ENCODE data around the gene HAND1. TPM values are rescaled to one million over a fixed set of nuclear protein-coding genes. Genes with fewer than 3 reads are reported as not detected.

HAND1 gene
- total and polyA plus RNA-seq, 4 donors = not detected

GRCh38 chr5:154470947-154471870, 6.8 kb downstream of the HAND1 start:
- Histone ChIP-seq H3K9me3 (ENCODE audit: control insufficient read depth, low read length) (no peaks in the 10 kb centered on the region), H3K36me3 (ENCODE audit: control insufficient read depth in 1 of 2, insufficient read depth in 2 of 2, low read length in 1 of 2) (no peaks in the 10 kb centered on the region), H3K27ac (ENCODE audit: low read depth in 1 of 2, low read length in 2 of 2) (no peak overlapping the region), H3K4me3 (ENCODE audit: low read length in 2 of 2) (no peak overlapping the region), H3K27me3 (ENCODE audit: control insufficient read depth in 1 of 2, insufficient read depth in 2 of 2, low read length in 1 of 2) (no peaks in the 10 kb centered on the region), H3K4me1 (ENCODE audit: control insufficient read depth in 1 of 2, insufficient read depth in 2 of 2, low read length in 2 of 2) (no peaks in the 10 kb centered on the region)
- DNase-seq (no peak), ATAC-seq (ENCODE audit: low FRiP score) (no peak)
- WGBS, 2 donors = 31 to 40% methylated on average over 11 of the region's 11 CpGs
- intact Hi-C loops (cut with DNase I) = no loop called here

GRCh38 chr5:154470137-154470536, 7.9 kb downstream of the HAND1 start:
- no peak for DNase-seq
- 60 to 67% methylated on average over 2 of the region's 2 CpGs for WGBS, 2 donors
- H3K9me3 ChIP-seq (ENCODE audit: control insufficient read depth, low read length) = no peaks in the 10 kb centered on the region
- ATAC-seq (ENCODE audit: low FRiP score) = no peak
- no peak overlapping the region for H3K27ac ChIP-seq (ENCODE audit: low read depth in 1 of 2, low read length in 2 of 2)
- H3K4me1 ChIP-seq (ENCODE audit: control insufficient read depth in 1 of 2, insufficient read depth in 2 of 2, low read length in 2 of 2) = no peaks in the 10 kb centered on the region
- no peaks in the 10 kb centered on the region for H3K36me3 ChIP-seq (ENCODE audit: control insufficient read depth in 1 of 2, insufficient read depth in 2 of 2, low read length in 1 of 2)
- H3K27me3 ChIP-seq (ENCODE audit: control insufficient read depth in 1 of 2, insufficient read depth in 2 of 2, low read length in 1 of 2) = no peaks in the 10 kb centered on the region
- no peak overlapping the region for H3K4me3 ChIP-seq (ENCODE audit: low read length in 2 of 2)
- intact Hi-C loops (cut with DNase I) = no loop called here

GRCh38 chr5:154467655-154468354, 10.2 kb downstream of the HAND1 start:
- Histone ChIP-seq H3K4me3 (ENCODE audit: low read length in 2 of 2) (no peak overlapping the region), H3K9me3 (ENCODE audit: control insufficient read depth, low read length) (no peaks in the 10 kb centered on the region), H3K27ac (ENCODE audit: low read depth in 1 of 2, low read length in 2 of 2) (no peak overlapping the region), H3K4me1 (ENCODE audit: control insufficient read depth in 1 of 2, insufficient read depth in 2 of 2, low read length in 2 of 2) (no peaks in the 10 kb centered on the region), H3K36me3 (ENCODE audit: control insufficient read depth in 1 of 2, insufficient read depth in 2 of 2, low read length in 1 of 2) (no peaks in the 10 kb centered on the region), H3K27me3 (ENCODE audit: control insufficient read depth in 1 of 2, insufficient read depth in 2 of 2, low read length in 1 of 2) (no peaks in the 10 kb centered on the region)
- WGBS, 2 donors = 43 to 48% methylated on average over 18 of the region's 18 CpGs
- intact Hi-C loops (cut with DNase I) = loop anchor here (1.0 to 5.0 kb wide), 2 partner anchors 142 to 144 kb away; no protein-coding TSS in a partner anchor
- DNase-seq (peak; percentile 81 to 94), ATAC-seq (ENCODE audit: low FRiP score) (peak; percentile 88)

GRCh38 chr5:154466671-154467070, 11.4 kb downstream of the HAND1 start:
- H3K36me3 ChIP-seq (ENCODE audit: control insufficient read depth in 1 of 2, insufficient read depth in 2 of 2, low read length in 1 of 2) = no peaks in the 10 kb centered on the region
- no peaks in the 10 kb centered on the region for H3K27me3 ChIP-seq (ENCODE audit: control insufficient read depth in 1 of 2, insufficient read depth in 2 of 2, low read length in 1 of 2)
- H3K4me1 ChIP-seq (ENCODE audit: control insufficient read depth in 1 of 2, insufficient read depth in 2 of 2, low read length in 2 of 2) = no peaks in the 10 kb centered on the region
- no peak overlapping the region for H3K4me3 ChIP-seq (ENCODE audit: low read length in 2 of 2)
- no peak overlapping the region for H3K27ac ChIP-seq (ENCODE audit: low read depth in 1 of 2, low read length in 2 of 2)
- intact Hi-C loops (cut with DNase I) = loop anchor here (1.0 to 5.0 kb wide), 2 partner anchors 144 to 146 kb away; no protein-coding TSS in a partner anchor
- no peak for DNase-seq
- 77 to 88% methylated on average over 5 of the region's 5 CpGs for WGBS, 2 donors
- no peaks in the 10 kb centered on the region for H3K9me3 ChIP-seq (ENCODE audit: control insufficient read depth, low read length)
- ATAC-seq (ENCODE audit: low FRiP score) = no peak

- Histone ChIP-seq H3K9me3 (ENCODE audit: control insufficient read depth, low read length) (no peaks in the 10 kb centered on the region), H3K36me3 (ENCODE audit: control insufficient read depth in 1 of 2, insufficient read depth in 2 of 2, low read length in 1 of 2) (no peaks in the 10 kb centered on the region), H3K4me3 (ENCODE audit: low read length in 2 of 2) (no peak overlapping the region), H3K27ac (ENCODE audit: low read depth in 1 of 2, low read length in 2 of 2) (no peak overlapping the region), H3K4me1 (ENCODE audit: control insufficient read depth in 1 of 2, insufficient read depth in 2 of 2, low read length in 2 of 2) (no peaks in the 10 kb centered on the region), H3K27me3 (ENCODE audit: control insufficient read depth in 1 of 2, insufficient read depth in 2 of 2, low read length in 1 of 2) (no peaks in the 10 kb centered on the region)
- intact Hi-C loops (cut with DNase I) = loop anchor here in 1 of 2 donors (5.0 kb wide), 1 partner anchor 146 kb away; no protein-coding TSS in a partner anchor
- no peak for ATAC-seq (ENCODE audit: low FRiP score)
- no peak for DNase-seq
- WGBS, 2 donors = 71 to 72% methylated on average over 5 of the region's 5 CpGs
These were observed 11.9 kb downstream of the HAND1 start for GRCh38 chr5:154466147-154466546.

- no peaks in the 10 kb centered on the region for H3K9me3 ChIP-seq (ENCODE audit: control insufficient read depth, low read length)
- H3K36me3 ChIP-seq (ENCODE audit: control insufficient read depth in 1 of 2, insufficient read depth in 2 of 2, low read length in 1 of 2) = no peaks in the 10 kb centered on the region
- 68 to 84% methylated on average over 6 of the region's 6 CpGs for WGBS, 2 donors
- DNase-seq = no peak
- no peak overlapping the region for H3K27ac ChIP-seq (ENCODE audit: low read depth in 1 of 2, low read length in 2 of 2)
- intact Hi-C loops (cut with DNase I) = loop anchor here in 1 of 2 donors (5.0 kb wide), 1 partner anchor 147 kb away; no protein-coding TSS in a partner anchor
- no peaks in the 10 kb centered on the region for H3K4me1 ChIP-seq (ENCODE audit: control insufficient read depth in 1 of 2, insufficient read depth in 2 of 2, low read length in 2 of 2)
- ATAC-seq (ENCODE audit: low FRiP score) = no peak
- H3K27me3 ChIP-seq (ENCODE audit: control insufficient read depth in 1 of 2, insufficient read depth in 2 of 2, low read length in 1 of 2) = no peaks in the 10 kb centered on the region
- H3K4me3 ChIP-seq (ENCODE audit: low read length in 2 of 2) = no peak overlapping the region
These were observed 12.9 kb downstream of the HAND1 start for GRCh38 chr5:154465169-154465568.

- H3K9me3 ChIP-seq (ENCODE audit: control insufficient read depth, low read length) = no peaks in the 10 kb centered on the region
- no peaks in the 10 kb centered on the region for H3K4me1 ChIP-seq (ENCODE audit: control insufficient read depth in 1 of 2, insufficient read depth in 2 of 2, low read length in 2 of 2)
- ATAC-seq (ENCODE audit: low FRiP score) (no peak), DNase-seq (no peak)
- intact Hi-C loops (cut with DNase I) = no loop called here
- H3K36me3 ChIP-seq (ENCODE audit: control insufficient read depth in 1 of 2, insufficient read depth in 2 of 2, low read length in 1 of 2) = no peaks in the 10 kb centered on the region
- WGBS, 2 donors = 47 to 52% methylated on average over 1 of the region's 1 CpG
- H3K4me3 ChIP-seq (ENCODE audit: low read length in 2 of 2) = no peak overlapping the region
- no peak overlapping the region for H3K27ac ChIP-seq (ENCODE audit: low read depth in 1 of 2, low read length in 2 of 2)
- H3K27me3 ChIP-seq (ENCODE audit: control insufficient read depth in 1 of 2, insufficient read depth in 2 of 2, low read length in 1 of 2) = no peaks in the 10 kb centered on the region
These were observed 13.6 kb downstream of the HAND1 start for GRCh38 chr5:154464438-154464837.

GRCh38 chr5:154461531-154461930, 16.5 kb downstream of the HAND1 start:
- H3K9me3 ChIP-seq (ENCODE audit: control insufficient read depth, low read length) = no peaks in the 10 kb centered on the region
- intact Hi-C loops (cut with DNase I) = no loop called here
- ATAC-seq (ENCODE audit: low FRiP score) = no peak
- no peaks in the 10 kb centered on the region for H3K4me1 ChIP-seq (ENCODE audit: control insufficient read depth in 1 of 2, insufficient read depth in 2 of 2, low read length in 2 of 2)
- H3K27ac ChIP-seq (ENCODE audit: low read depth in 1 of 2, low read length in 2 of 2) = no peak overlapping the region
- H3K27me3 ChIP-seq (ENCODE audit: control insufficient read depth in 1 of 2, insufficient read depth in 2 of 2, low read length in 1 of 2) = no peaks in the 10 kb centered on the region
- DNase-seq = no peak
- no peak overlapping the region for H3K4me3 ChIP-seq (ENCODE audit: low read length in 2 of 2)
- WGBS, 2 donors = 50 to 54% methylated on average over 6 of the region's 6 CpGs
- H3K36me3 ChIP-seq (ENCODE audit: control insufficient read depth in 1 of 2, insufficient read depth in 2 of 2, low read length in 1 of 2) = peaks cover 7 to 8% of the 10 kb centered on the region in 2 donors
